OCI-LY1 (cell line): ENCODE measurements around the gene DMRTC2.
A peak's percentile ranks its signal among the peaks of the same experiment; 100 is the strongest.

Source experiments
- H2AFZ ChIP-seq: fragments of 200-600 bp; sonication (generic), shearing (Covaris generic); 2 replicates; pipeline ENCODE4 v1.6.0; 2014; ENCODE audit warnings: antibody characterized with exemption, mild to moderate bottlenecking, low read length
- H3F3A ChIP-seq: fragments of 200-600 bp; sonication (generic), shearing (Covaris generic); 2 replicates; pipeline ENCODE4 v1.6.0; 2014; ENCODE audit warnings: mild to moderate bottlenecking, antibody characterized with exemption, low read length, moderate library complexity; ENCODE audit not compliant: insufficient read depth
- H3K27ac ChIP-seq: fragments of 200-600 bp; sonication (generic); 2 replicates; pipeline ENCODE4 v1.5.1; 2014; ENCODE audit warnings: low read length, mixed run types, mild to moderate bottlenecking, low read depth; ENCODE audit not compliant: poor library complexity, severe bottlenecking
- H3K27me3 ChIP-seq: fragments of 200-600 bp; sonication (generic); 2 replicates; pipeline ENCODE4 v1.6.0; 2014; ENCODE audit warnings: antibody characterized with exemption, mild to moderate bottlenecking, low read length, moderate library complexity; ENCODE audit not compliant: insufficient read depth
- H3K36me3 ChIP-seq: fragments of 200-600 bp; sonication (generic); 2 replicates; pipeline ENCODE4 v1.6.1; 2014; ENCODE audit warnings: mild to moderate bottlenecking, antibody characterized with exemption, low read length, moderate library complexity, mixed read lengths; ENCODE audit not compliant: insufficient read depth
- H3K4me1 ChIP-seq: fragments of 200-600 bp; sonication (generic); 2 replicates; pipeline ENCODE4 v1.5.1; 2014; ENCODE audit warnings: mild to moderate bottlenecking, low read length, moderate library complexity; ENCODE audit not compliant: insufficient read depth, severe bottlenecking
- H3K4me2 ChIP-seq: fragments of 200-600 bp; sonication (generic), shearing (Covaris generic); 2 replicates; pipeline ENCODE4 v1.6.1; 2014; ENCODE audit warnings: low read length
- H3K4me3 ChIP-seq: fragments of 200-600 bp; sonication (generic); 2 replicates; pipeline ENCODE4 v1.5.1; 2014; ENCODE audit warnings: low read length, low read depth, mild to moderate bottlenecking, mixed read lengths; ENCODE audit not compliant: poor library complexity, severe bottlenecking
- H3K79me2 ChIP-seq: fragments of 200-600 bp; shearing (Covaris generic); 2 replicates; pipeline ENCODE4 v1.6.1; 2016; ENCODE audit warnings: mixed run types, low read length, mixed read lengths; ENCODE audit not compliant: insufficient read depth
- H3K9ac ChIP-seq: fragments of 200-600 bp; sonication (generic), shearing (Covaris generic); 2 replicates; pipeline ENCODE4 v1.6.1; 2014; ENCODE audit warnings: mild to moderate bottlenecking, low read length, mixed read lengths
- H3K9me2 ChIP-seq: fragments of 200-600 bp; sonication (generic), shearing (Covaris generic); 2 replicates; pipeline ENCODE4 v1.6.1; 2014; ENCODE audit warnings: low read depth, mild to moderate bottlenecking, low read length, mixed read lengths
- H3K9me3 ChIP-seq: fragments of 200-600 bp; shearing (Covaris generic); 2 replicates; pipeline ENCODE4 v1.6.1; 2014; ENCODE audit warnings: low read length, mixed read lengths
- H4K20me1 ChIP-seq: fragments of 200-600 bp; sonication (generic), shearing (Covaris generic); 2 replicates; pipeline ENCODE4 v1.6.0; 2016; ENCODE audit warnings: mild to moderate bottlenecking, low read length; ENCODE audit not compliant: insufficient read depth
- EZH2 ChIP-seq: fragments of 200-600 bp; sonication (generic), shearing (Covaris generic); IDR thresholded peaks from 2 replicates; pipeline ENCODE4 v1.8.0; 2017; ENCODE audit warnings: borderline replicate concordance, mixed run types, mild to moderate bottlenecking, antibody characterized with exemption, low read length, moderate library complexity, mixed read lengths
- TF ChIP-seq, protein P1 (sequence below): fragments of 200-600 bp; sonication (generic), shearing (Covaris generic); IDR thresholded peaks from 2 replicates; pipeline ENCODE4 v1.5.1; 2017; ENCODE audit warnings: mild to moderate bottlenecking, antibody characterized with exemption, low read length, moderate library complexity, mixed read lengths

DMRTC2 gene

GRCh38 chr19:41887711-41888382 is 43.0 kb downstream of the DMRTC2 start:
- Histone ChIP-seq H3K27me3 (no peaks in the 10 kb centered on the region), H4K20me1 (no peaks in the 10 kb centered on the region), H3K4me3 (peak overlapping the region; percentile 54), H2AFZ (no peak overlapping the region), H3K36me3 (peaks cover 32% of the 10 kb centered on the region), H3K9me3 (no peaks in the 10 kb centered on the region), H3K27ac (peak overlapping the region; percentile 93), H3K4me2 (peak overlapping the region; percentile 80), H3K79me2 (peaks cover 10% of the 10 kb centered on the region), H3F3A (no peaks in the 10 kb centered on the region), H3K9me2 (no peaks in the 10 kb centered on the region), H3K4me1 (peaks cover 36% of the 10 kb centered on the region), H3K9ac (peak overlapping the region; percentile 67)
- TF ChIP-seq EZH2: no peak
- TF ChIP-seq, protein P1, sequence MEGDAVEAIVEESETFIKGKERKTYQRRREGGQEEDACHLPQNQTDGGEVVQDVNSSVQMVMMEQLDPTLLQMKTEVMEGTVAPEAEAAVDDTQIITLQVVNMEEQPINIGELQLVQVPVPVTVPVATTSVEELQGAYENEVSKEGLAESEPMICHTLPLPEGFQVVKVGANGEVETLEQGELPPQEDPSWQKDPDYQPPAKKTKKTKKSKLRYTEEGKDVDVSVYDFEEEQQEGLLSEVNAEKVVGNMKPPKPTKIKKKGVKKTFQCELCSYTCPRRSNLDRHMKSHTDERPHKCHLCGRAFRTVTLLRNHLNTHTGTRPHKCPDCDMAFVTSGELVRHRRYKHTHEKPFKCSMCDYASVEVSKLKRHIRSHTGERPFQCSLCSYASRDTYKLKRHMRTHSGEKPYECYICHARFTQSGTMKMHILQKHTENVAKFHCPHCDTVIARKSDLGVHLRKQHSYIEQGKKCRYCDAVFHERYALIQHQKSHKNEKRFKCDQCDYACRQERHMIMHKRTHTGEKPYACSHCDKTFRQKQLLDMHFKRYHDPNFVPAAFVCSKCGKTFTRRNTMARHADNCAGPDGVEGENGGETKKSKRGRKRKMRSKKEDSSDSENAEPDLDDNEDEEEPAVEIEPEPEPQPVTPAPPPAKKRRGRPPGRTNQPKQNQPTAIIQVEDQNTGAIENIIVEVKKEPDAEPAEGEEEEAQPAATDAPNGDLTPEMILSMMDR: peak; percentile 69

DNA sequence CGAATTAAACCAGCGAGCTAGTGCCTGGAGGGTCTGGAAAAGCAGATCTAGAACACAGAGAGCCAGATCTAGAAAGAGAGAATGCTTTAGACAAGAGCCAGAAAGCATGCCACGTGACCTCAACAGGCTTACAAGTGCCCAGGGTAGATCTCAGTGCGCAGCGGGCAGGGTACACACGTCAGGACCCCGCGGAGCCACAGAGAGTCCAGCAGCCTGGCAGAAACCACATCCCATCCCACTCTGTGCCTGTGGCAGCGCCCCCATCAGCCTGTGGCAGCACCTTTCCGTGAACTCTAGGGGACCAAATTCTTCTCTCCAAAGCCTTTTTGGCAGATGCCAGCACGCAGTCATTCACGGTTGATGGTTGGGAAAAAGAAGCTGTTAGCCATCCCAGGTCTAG is 44.1 kb downstream of the DMRTC2 start:
- H3K36me3 ChIP-seq: peaks cover 34% of the 10 kb centered on the region
- peak overlapping the region; percentile 1 for H3K27ac ChIP-seq

DNA sequence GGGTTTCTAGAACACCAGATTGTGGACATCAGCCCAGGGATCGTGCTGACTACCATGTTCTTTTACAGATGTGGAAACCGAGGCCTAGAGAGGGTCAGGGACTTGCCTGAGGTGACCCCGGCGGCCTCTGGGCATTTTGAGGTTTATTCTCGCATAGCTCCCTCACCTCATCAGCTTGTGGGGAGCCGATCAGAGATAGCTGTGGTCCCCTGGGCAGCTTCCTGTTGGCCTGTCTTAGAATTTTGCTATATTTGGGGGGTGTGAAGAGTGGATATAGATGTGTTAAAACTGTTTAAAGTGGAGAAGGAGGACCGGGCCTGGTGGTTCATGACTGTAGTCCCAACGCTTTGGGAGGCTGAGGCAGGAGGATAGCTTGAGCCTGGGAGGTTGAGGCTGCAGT is 45.1 kb downstream of the DMRTC2 start:
- peaks cover 44% of the 10 kb centered on the region for H3K36me3 ChIP-seq
- peaks cover 4% of the 10 kb centered on the region for H3K79me2 ChIP-seq
- no peak overlapping the region for H3K4me3 ChIP-seq
- no peak overlapping the region for H3K4me2 ChIP-seq
- no peak overlapping the region for H3K27ac ChIP-seq
- H2AFZ ChIP-seq: no peak overlapping the region
- H3F3A ChIP-seq: no peaks in the 10 kb centered on the region
- H3K4me1 ChIP-seq: peaks cover 34% of the 10 kb centered on the region
- no peaks in the 10 kb centered on the region for H3K27me3 ChIP-seq
- no peaks in the 10 kb centered on the region for H3K9me2 ChIP-seq
- H4K20me1 ChIP-seq: no peaks in the 10 kb centered on the region
- no peak overlapping the region for H3K9ac ChIP-seq
- no peaks in the 10 kb centered on the region for H3K9me3 ChIP-seq
- TF ChIP-seq, protein P1: no peak
- no peak for TF ChIP-seq EZH2

More for the DNA sequence above, 44.1 kb downstream of the DMRTC2 start:
- H4K20me1 ChIP-seq: no peaks in the 10 kb centered on the region
- peaks cover 10% of the 10 kb centered on the region for H3K79me2 ChIP-seq
- peaks cover 36% of the 10 kb centered on the region for H3K4me1 ChIP-seq
- H3F3A ChIP-seq: no peaks in the 10 kb centered on the region
- H2AFZ ChIP-seq: no peak overlapping the region
- no peaks in the 10 kb centered on the region for H3K27me3 ChIP-seq
- no peak for TF ChIP-seq EZH2
- TF ChIP-seq, protein P1: no peak
- H3K4me2 ChIP-seq: no peak overlapping the region
- H3K9ac ChIP-seq: no peak overlapping the region
- no peaks in the 10 kb centered on the region for H3K9me3 ChIP-seq
- no peaks in the 10 kb centered on the region for H3K9me2 ChIP-seq
- H3K4me3 ChIP-seq: no peak overlapping the region
